Measurements from ENCODE around the gene FGF19.

DNA sequence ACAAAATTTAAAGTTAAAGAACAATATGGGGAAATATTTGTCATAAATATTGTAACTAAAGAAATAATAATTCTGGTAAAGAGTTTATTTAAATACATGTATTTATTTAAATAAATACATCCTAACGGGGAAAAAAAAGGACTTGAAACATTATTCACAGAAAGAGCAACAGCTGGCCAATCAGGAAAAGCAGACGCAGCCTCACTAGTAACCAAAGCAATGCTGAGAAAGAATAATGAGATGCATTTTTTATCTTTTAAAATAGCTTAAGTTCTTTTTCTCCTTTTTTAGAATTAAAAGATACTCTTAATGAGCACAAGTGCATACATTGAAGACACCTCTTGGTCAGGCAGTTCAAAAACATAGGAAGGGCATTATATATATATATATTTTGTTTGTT, 26.1 kb downstream of the FGF19 start:
- TF ChIP-seq EP300 (conservative IDR thresholded peaks at IDR 0.05; ENCODE audit: poor library complexity, severe bottlenecking) (no peak), CTCF (IDR thresholded peaks at IDR 0.05; ENCODE audit: poor library complexity, severe bottlenecking) (no peak)
- TF ChIP-seq, protein P1, sequence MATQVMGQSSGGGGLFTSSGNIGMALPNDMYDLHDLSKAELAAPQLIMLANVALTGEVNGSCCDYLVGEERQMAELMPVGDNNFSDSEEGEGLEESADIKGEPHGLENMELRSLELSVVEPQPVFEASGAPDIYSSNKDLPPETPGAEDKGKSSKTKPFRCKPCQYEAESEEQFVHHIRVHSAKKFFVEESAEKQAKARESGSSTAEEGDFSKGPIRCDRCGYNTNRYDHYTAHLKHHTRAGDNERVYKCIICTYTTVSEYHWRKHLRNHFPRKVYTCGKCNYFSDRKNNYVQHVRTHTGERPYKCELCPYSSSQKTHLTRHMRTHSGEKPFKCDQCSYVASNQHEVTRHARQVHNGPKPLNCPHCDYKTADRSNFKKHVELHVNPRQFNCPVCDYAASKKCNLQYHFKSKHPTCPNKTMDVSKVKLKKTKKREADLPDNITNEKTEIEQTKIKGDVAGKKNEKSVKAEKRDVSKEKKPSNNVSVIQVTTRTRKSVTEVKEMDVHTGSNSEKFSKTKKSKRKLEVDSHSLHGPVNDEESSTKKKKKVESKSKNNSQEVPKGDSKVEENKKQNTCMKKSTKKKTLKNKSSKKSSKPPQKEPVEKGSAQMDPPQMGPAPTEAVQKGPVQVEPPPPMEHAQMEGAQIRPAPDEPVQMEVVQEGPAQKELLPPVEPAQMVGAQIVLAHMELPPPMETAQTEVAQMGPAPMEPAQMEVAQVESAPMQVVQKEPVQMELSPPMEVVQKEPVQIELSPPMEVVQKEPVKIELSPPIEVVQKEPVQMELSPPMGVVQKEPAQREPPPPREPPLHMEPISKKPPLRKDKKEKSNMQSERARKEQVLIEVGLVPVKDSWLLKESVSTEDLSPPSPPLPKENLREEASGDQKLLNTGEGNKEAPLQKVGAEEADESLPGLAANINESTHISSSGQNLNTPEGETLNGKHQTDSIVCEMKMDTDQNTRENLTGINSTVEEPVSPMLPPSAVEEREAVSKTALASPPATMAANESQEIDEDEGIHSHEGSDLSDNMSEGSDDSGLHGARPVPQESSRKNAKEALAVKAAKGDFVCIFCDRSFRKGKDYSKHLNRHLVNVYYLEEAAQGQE (IDR thresholded peaks at IDR 0.05; ENCODE audit: borderline replicate concordance), result no peak
